Lung (tissue), 12 donors: ENCODE data around the gene TTC3. TPM values are rescaled to one million over a fixed set of nuclear protein-coding genes. Genes with fewer than 3 reads are reported as not detected.
"Not testable (repeated sequence)": the region's sequence is repeated elsewhere in the genome, so short reads cannot be mapped to it uniquely, and the experiment has no call there.

Source experiments
- ATAC-seq: fragments of 200-7000 bp; cut with Tn5 transposase; one replicate; pipeline ENCODE4 v1.9.1; 2020; ENCODE audit warnings: moderate number of reproducible peaks; ENCODE audit not compliant: insufficient read depth, low FRiP score
- DNase-seq, 3 donors: peaks; one replicate each; pipeline ENCODE4 v3.0.0-alpha.2; 2013 to 2017
- H3K27ac ChIP-seq, 2 donors: one replicate each; pipeline ENCODE4 v1.5.1; 2013; ENCODE audit warnings: mild to moderate bottlenecking in 2 of 2, moderate library complexity in 2 of 2, control low read depth in 1 of 2, inconsistent platforms in 1 of 2, low read depth in 1 of 2, low read length in 1 of 2
- H3K27me3 ChIP-seq, 3 donors: one replicate each; pipeline ENCODE4 v1.5.1; 2013; ENCODE audit warnings: low read length in 2 of 3; ENCODE audit not compliant: control insufficient read depth in 3 of 3, insufficient read depth in 3 of 3
- H3K36me3 ChIP-seq, 4 donors: one replicate each; pipeline ENCODE4 v1.5.1; 2013; ENCODE audit warnings: low read length in 4 of 4, mild to moderate bottlenecking in 1 of 4, moderate library complexity in 1 of 4; ENCODE audit not compliant: control insufficient read depth in 4 of 4, insufficient read depth in 4 of 4
- H3K4me1 ChIP-seq, 5 donors: one replicate each; pipeline ENCODE4 v1.5.1; 2013; ENCODE audit warnings: low read length in 5 of 5, mild to moderate bottlenecking in 2 of 5, moderate library complexity in 1 of 5; ENCODE audit not compliant: control insufficient read depth in 5 of 5, insufficient read depth in 5 of 5
- H3K4me3 ChIP-seq: one replicate; pipeline ENCODE4 v1.5.1; 2013; ENCODE audit warnings: mild to moderate bottlenecking, control low read depth, moderate library complexity
- H3K9ac ChIP-seq, 2 donors: one replicate each; pipeline ENCODE4 v1.5.1; 2013; ENCODE audit warnings: low read length in 2 of 2, control low read depth in 1 of 2; ENCODE audit not compliant: insufficient read depth in 1 of 2
- H3K9me3 ChIP-seq, 4 donors: one replicate each; pipeline ENCODE4 v1.5.1; 2013; ENCODE audit warnings: low read length in 3 of 4, mild to moderate bottlenecking in 1 of 4, moderate library complexity in 1 of 4; ENCODE audit not compliant: control insufficient read depth in 4 of 4, insufficient read depth in 3 of 4
- CTCF ChIP-seq: IDR thresholded peaks from 2 replicates; pipeline ENCODE4 v1.5.1; 2012; ENCODE audit warnings: mild to moderate bottlenecking; ENCODE audit errors: control extremely low read depth, extremely low read depth
- WGBS, 2 donors: extraction: QIAGEN DNeasy Blood & Tissue Kit; methylation state at CpG; one replicate each; pipeline ENCODE4 v1.1.7; 2013; 5-methylcytosine and 5-hydroxymethylcytosine counted together
- polyA plus RNA-seq, 2 donors: library from polyadenylated mRNA; stranded (reverse); fragments of 200-250 nt; gene quantifications; one replicate each; pipeline ENCODE4 v1.2.1, GENCODE V29; 2013
- total RNA-seq, 2 donors: library from RNA; depleted of rRNA in 1 of 2; stranded (reverse); fragments of >200 nt in 1 of 2; gene quantifications; one replicate each; pipeline ENCODE4 v1.2.1, GENCODE V29; 2014 to 2021
- donor health status: control.
- donor health status: control.
- donor health status: Bipolar disorder and iron deficiency.
- donor health status: healthy.
- donor health status: DM: yes; HTN: yes; CAD: no.

The TTC3 gene
- total and polyA plus RNA-seq, 4 donors = 19.0 to 310 (median 50.9) TPM

- 66 to 78% methylated on average over 4 of the region's 4 CpGs for WGBS, 2 donors
- H3K9ac ChIP-seq = no peak overlapping the region
- no peaks in the 10 kb centered on the region for H3K27me3 ChIP-seq
- TF ChIP-seq CTCF = no peak
- peaks cover 0 to 12% (median 0%) of the 10 kb centered on the region in 5 donors for H3K4me1 ChIP-seq
- no peak overlapping the region for H3K27ac ChIP-seq
- peaks cover 0 to 2% (median 0%) of the 10 kb centered on the region in 4 donors for H3K9me3 ChIP-seq
- peaks cover 10 to 43% (median 26%) of the 10 kb centered on the region in 4 donors for H3K36me3 ChIP-seq
- ATAC-seq (no peak), DNase-seq (peak in 2 of 3 donors; percentile 80 to 82)
- no peak overlapping the region for H3K4me3 ChIP-seq
Observed at GRCh38 chr21:37139902-37140301, 66.8 kb downstream of the TTC3 start.

- peaks cover 0 to 12% (median 4%) of the 10 kb centered on the region in 5 donors for H3K4me1 ChIP-seq
- WGBS, 2 donors = 94 to 95% methylated on average over 5 of the region's 5 CpGs
- H3K27me3 ChIP-seq, H3K27ac ChIP-seq, DNase-seq, H3K9me3 ChIP-seq, ATAC-seq, H3K4me3 ChIP-seq, H3K9ac ChIP-seq: not testable (repeated sequence)
- H3K36me3 ChIP-seq = peaks cover 8 to 30% (median 11%) of the 10 kb centered on the region in 4 donors
Observed at GRCh38 chr21:37143392-37143791, 70.3 kb downstream of the TTC3 start.

- H3K4me3 ChIP-seq = no peak overlapping the region
- H3K36me3 ChIP-seq = peaks cover 10 to 44% (median 16%) of the 10 kb centered on the region in 4 donors
- H3K27ac ChIP-seq = no peak overlapping the region
- H3K9me3 ChIP-seq = no peaks in the 10 kb centered on the region
- ATAC-seq (no peak), DNase-seq (no peak)
- 84 to 95% methylated on average over 4 of the region's 4 CpGs for WGBS, 2 donors
- H3K9ac ChIP-seq = no peak overlapping the region
- no peaks in the 10 kb centered on the region for H3K27me3 ChIP-seq
- TF ChIP-seq CTCF = no peak
- H3K4me1 ChIP-seq = peaks cover 0 to 7% (median 0%) of the 10 kb centered on the region in 5 donors
Observed at GRCh38 chr21:37145635-37146111, 72.6 kb downstream of the TTC3 start.

GRCh38 chr21:37146320-37147235, 73.5 kb downstream of the TTC3 start:
- Histone ChIP-seq H3K9me3 (no peaks in the 10 kb centered on the region), H3K27me3 (no peaks in the 10 kb centered on the region), H3K36me3 (peaks cover 10 to 44% (median 16%) of the 10 kb centered on the region in 4 donors), H3K9ac (no peak overlapping the region), H3K4me3 (no peak overlapping the region), H3K27ac (peak overlapping the region in 1 of 2 donors; percentile 1), H3K4me1 (peaks cover 0 to 7% (median 0%) of the 10 kb centered on the region in 5 donors)
- no peak for ATAC-seq
- no peak for DNase-seq
- WGBS, 2 donors = 76% methylated on average over 8 of the region's 8 CpGs
- no peak for TF ChIP-seq CTCF
